ENCODE results near the gene ABCA3. TPM values are rescaled to one million over a fixed set of nuclear protein-coding genes. Genes with fewer than 3 reads are reported as not detected.

Gene ABCA3
- total RNA-seq, 1 donor from 2014 or later, result 3.1 TPM

GRCh38 chr16:2298621-2299020 is 41.9 kb downstream of the ABCA3 start:
- no peaks in the 10 kb centered on the region for H3K36me3 Mint-ChIP-seq (ENCODE audit: low read depth)
- H3K27ac Mint-ChIP-seq, result no peak overlapping the region
- no peak for TF ChIP-seq CTCF (IDR thresholded peaks at IDR 0.05)
- no peaks in the 10 kb centered on the region for H3K27me3 Mint-ChIP-seq
- H3K9me3 Mint-ChIP-seq, result no peaks in the 10 kb centered on the region
- no peaks in the 10 kb centered on the region for H3K4me1 Mint-ChIP-seq
- DNase-seq (no peak), ATAC-seq (ENCODE audit: low read depth) (no peak)
- intact Hi-C loops (cut with micrococcal nuclease), result no loop called here
- CTCF ChIA-PET, result no interaction called here
- no peak overlapping the region for H3K4me3 Mint-ChIP-seq
- POLR2A ChIA-PET, result no interaction called here

GRCh38 chr16:2297506-2297860 is 43.0 kb downstream of the ABCA3 start:
- no peak overlapping the region for H3K27ac Mint-ChIP-seq
- H3K9me3 Mint-ChIP-seq, result no peaks in the 10 kb centered on the region
- DNase-seq, result no peak
- H3K27me3 Mint-ChIP-seq, result no peaks in the 10 kb centered on the region
- H3K4me1 Mint-ChIP-seq, result no peaks in the 10 kb centered on the region
- CTCF ChIA-PET, result no interaction called here
- H3K4me3 Mint-ChIP-seq, result no peak overlapping the region
- TF ChIP-seq CTCF (IDR thresholded peaks at IDR 0.05), result no peak
- no peak for ATAC-seq (ENCODE audit: low read depth)
- intact Hi-C loops (cut with micrococcal nuclease), result no loop called here
- POLR2A ChIA-PET, result no interaction called here
- H3K36me3 Mint-ChIP-seq (ENCODE audit: low read depth), result no peaks in the 10 kb centered on the region

- intact Hi-C loops (cut with micrococcal nuclease), result loop anchor here (1.0 kb wide), 1 partner anchor 190 kb away; no protein-coding TSS in a partner anchor
- Mint-ChIP-seq H3K4me1 (no peaks in the 10 kb centered on the region), H3K9me3 (no peaks in the 10 kb centered on the region), H3K4me3 (no peak overlapping the region), H3K27ac (no peak overlapping the region), H3K36me3 (ENCODE audit: low read depth) (no peaks in the 10 kb centered on the region), H3K27me3 (no peaks in the 10 kb centered on the region)
- no peak for DNase-seq
- POLR2A ChIA-PET, result no interaction called here
- TF ChIP-seq CTCF (IDR thresholded peaks at IDR 0.05), result no peak
- ATAC-seq (ENCODE audit: low read depth), result no peak
- CTCF ChIA-PET, result no interaction called here
Measured at GRCh38 chr16:2296661-2297505, 43.6 kb downstream of the ABCA3 start.

- DNase-seq, result no peak
Measured at GRCh38 chr16:2295056-2295798, 45.3 kb downstream of the ABCA3 start.

More at GRCh38 chr16:2295056-2295798, 45.3 kb downstream of the ABCA3 start:
- no peaks in the 10 kb centered on the region for H3K36me3 Mint-ChIP-seq (ENCODE audit: low read depth)
- no peaks in the 10 kb centered on the region for H3K9me3 Mint-ChIP-seq
- H3K27ac Mint-ChIP-seq, result no peak overlapping the region
- H3K27me3 Mint-ChIP-seq, result no peaks in the 10 kb centered on the region
- intact Hi-C loops (cut with micrococcal nuclease), result no loop called here
- ATAC-seq (ENCODE audit: low read depth), result peak; percentile 71
- no peak for TF ChIP-seq CTCF (IDR thresholded peaks at IDR 0.05)
- ChIA-PET POLR2A (no interaction called here), CTCF (interaction anchor here (1.2 kb wide), 1 partner anchor 10 kb away, joined by 3 read pairs; no protein-coding TSS in a partner anchor)
- H3K4me3 Mint-ChIP-seq, result no peak overlapping the region
- no peaks in the 10 kb centered on the region for H3K4me1 Mint-ChIP-seq

Data from activated B cell treated with CpG ODN at 0.5 μM for 24 hours (primary cell).